Testis (tissue), 2 donors: ENCODE data around the gene KIAA1755.

Source experiments
- POLR2A ChIP-seq: fragments of 450-650 bp; IDR thresholded peaks from one replicate; pipeline ENCODE4 v1.6.1; 2017; ENCODE audit warnings: antibody characterized with exemption, mild to moderate bottlenecking, moderate library complexity
- TF ChIP-seq, protein P1 (sequence below), 3 experiments: fragments of 450-650 bp in 2 of 3; fragments of 200-600 bp in 1 of 3; sonication (generic) in 1 of 3; IDR thresholded peaks; one replicate each; pipeline ENCODE4 v1.5.1; 2016 to 2019; ENCODE audit warnings: antibody characterized with exemption in 3 of 3, mild to moderate bottlenecking in 2 of 3, moderate library complexity in 1 of 3

DNA sequence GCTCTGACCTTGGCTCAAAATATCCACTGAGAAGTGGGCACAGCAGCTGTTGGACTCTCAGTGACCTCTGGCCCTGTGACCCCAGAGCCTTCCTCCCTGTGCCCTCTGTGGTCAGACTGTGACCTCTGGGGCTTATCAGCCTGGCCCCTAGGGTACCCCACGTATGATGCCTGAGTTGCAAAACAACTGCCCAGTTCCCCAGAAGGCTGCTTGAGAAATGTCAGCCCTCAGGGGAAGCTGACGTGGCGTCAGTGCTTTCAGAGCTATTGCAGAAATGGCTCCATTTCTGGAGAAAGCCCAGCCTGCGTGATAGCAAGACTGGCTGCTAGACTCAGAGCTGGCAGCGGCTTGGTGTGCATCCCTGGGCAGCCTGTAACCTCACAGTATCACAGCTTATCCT lies 63.9 kb downstream of the KIAA1755 start:
- no peak for TF ChIP-seq POLR2A
- TF ChIP-seq, protein P1, sequence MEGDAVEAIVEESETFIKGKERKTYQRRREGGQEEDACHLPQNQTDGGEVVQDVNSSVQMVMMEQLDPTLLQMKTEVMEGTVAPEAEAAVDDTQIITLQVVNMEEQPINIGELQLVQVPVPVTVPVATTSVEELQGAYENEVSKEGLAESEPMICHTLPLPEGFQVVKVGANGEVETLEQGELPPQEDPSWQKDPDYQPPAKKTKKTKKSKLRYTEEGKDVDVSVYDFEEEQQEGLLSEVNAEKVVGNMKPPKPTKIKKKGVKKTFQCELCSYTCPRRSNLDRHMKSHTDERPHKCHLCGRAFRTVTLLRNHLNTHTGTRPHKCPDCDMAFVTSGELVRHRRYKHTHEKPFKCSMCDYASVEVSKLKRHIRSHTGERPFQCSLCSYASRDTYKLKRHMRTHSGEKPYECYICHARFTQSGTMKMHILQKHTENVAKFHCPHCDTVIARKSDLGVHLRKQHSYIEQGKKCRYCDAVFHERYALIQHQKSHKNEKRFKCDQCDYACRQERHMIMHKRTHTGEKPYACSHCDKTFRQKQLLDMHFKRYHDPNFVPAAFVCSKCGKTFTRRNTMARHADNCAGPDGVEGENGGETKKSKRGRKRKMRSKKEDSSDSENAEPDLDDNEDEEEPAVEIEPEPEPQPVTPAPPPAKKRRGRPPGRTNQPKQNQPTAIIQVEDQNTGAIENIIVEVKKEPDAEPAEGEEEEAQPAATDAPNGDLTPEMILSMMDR (IDR thresholded peaks at IDR 0.05), result no peak
